KMS-11 (cell line): Measurements from ENCODE around the gene FAM81A.

Source experiments
- H2AFZ ChIP-seq: fragments of 200-600 bp; sonication (generic); 2 replicates; pipeline ENCODE4 v1.6.1; 2016; ENCODE audit warnings: antibody characterized with exemption, mixed run types, low read depth
- H3K27ac ChIP-seq: fragments of 200-600 bp; sonication (generic); 2 replicates; pipeline ENCODE4 v1.6.1; 2016; ENCODE audit warnings: mild to moderate bottlenecking, mixed run types
- H3K27me3 ChIP-seq: fragments of 200-600 bp; sonication (generic); 2 replicates; pipeline ENCODE4 v1.6.1; 2017; ENCODE audit warnings: mild to moderate bottlenecking, low read depth, mixed run types, moderate library complexity; ENCODE audit not compliant: insufficient read depth
- H3K36me3 ChIP-seq: fragments of 200-600 bp; sonication (generic); 2 replicates; pipeline ENCODE4 v1.6.1; 2017; ENCODE audit warnings: mild to moderate bottlenecking, mixed run types; ENCODE audit not compliant: insufficient read depth
- H3K4me1 ChIP-seq: fragments of 200-600 bp; sonication (generic); 2 replicates; pipeline ENCODE4 v1.6.1; 2016; ENCODE audit warnings: mild to moderate bottlenecking, low read depth, mixed run types; ENCODE audit not compliant: poor library complexity, severe bottlenecking
- H3K4me2 ChIP-seq: fragments of 200-600 bp; sonication (generic); 2 replicates; pipeline ENCODE4 v1.7.0; 2016; ENCODE audit warnings: mild to moderate bottlenecking, mixed run types
- H3K4me3 ChIP-seq: fragments of 200-600 bp; sonication (generic); IDR thresholded peaks from 2 replicates; pipeline ENCODE4 v1.6.1; 2017; ENCODE audit warnings: low read depth, low read length, mixed read lengths; ENCODE audit not compliant: insufficient read depth
- H3K79me2 ChIP-seq: fragments of 200-600 bp; sonication (generic); 2 replicates; pipeline ENCODE4 v1.6.1; 2016; ENCODE audit warnings: low read depth, mixed run types; ENCODE audit not compliant: insufficient read depth
- H3K9ac ChIP-seq: fragments of 200-600 bp; sonication (generic); 2 replicates; pipeline ENCODE4 v1.6.1; 2016; ENCODE audit warnings: mild to moderate bottlenecking, mixed run types
- H4K20me1 ChIP-seq: fragments of 200-600 bp; sonication (generic); 2 replicates; pipeline ENCODE4 v1.6.1; 2016; ENCODE audit warnings: mild to moderate bottlenecking, mixed run types; ENCODE audit not compliant: insufficient read depth
- CTCF ChIP-seq: fragments of 200-600 bp; sonication (generic); conservative IDR thresholded peaks from 2 replicates; pipeline ENCODE4 v1.6.1; 2017; ENCODE audit warnings: low read depth, mild to moderate bottlenecking, antibody characterized with exemption, low read length, moderate library complexity, mixed read lengths

The FAM81A gene

DNA sequence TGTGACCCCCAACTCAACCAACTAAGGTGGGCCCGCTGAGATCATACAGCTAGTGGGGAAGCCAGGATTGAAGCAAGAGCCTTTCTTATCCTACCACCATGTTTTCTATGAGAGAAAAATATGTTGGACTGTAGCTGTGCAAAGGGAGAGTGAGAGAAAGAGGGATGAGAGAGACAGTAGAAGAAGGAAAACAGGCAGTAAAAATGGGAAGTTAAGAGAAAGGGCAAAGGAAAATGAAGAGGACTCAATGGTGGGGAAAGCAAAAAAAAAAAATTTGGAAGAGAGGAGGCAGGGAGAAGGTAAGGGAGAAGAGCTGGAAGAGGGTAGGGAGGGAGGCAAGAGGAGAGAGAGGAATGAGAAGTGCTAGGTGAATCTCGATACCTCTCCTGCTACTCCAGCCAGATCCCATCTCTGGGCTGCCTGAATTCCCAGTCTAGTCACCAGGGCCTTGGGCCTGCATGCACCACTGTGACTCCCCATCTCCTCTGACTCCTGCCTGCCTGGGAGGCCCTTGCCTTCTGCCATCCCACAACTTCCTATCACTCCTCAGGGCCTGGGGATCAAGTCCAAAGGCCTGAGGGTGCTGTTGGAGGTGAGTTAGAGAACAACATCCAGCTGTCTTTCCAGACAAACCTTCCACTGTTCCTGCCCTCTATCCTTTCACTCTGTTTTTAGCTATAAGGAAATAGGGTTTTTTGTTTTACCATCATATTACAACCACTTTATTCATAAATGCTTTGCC, 15.7 kb downstream of the FAM81A start:
- no peak overlapping the region for H3K27ac ChIP-seq
- H3K4me1 ChIP-seq: no peaks in the 10 kb centered on the region
- H3K9ac ChIP-seq: no peak overlapping the region
- no peak for TF ChIP-seq CTCF
- no peak overlapping the region for H3K4me2 ChIP-seq
- H3K79me2 ChIP-seq: no peaks in the 10 kb centered on the region
- H3K27me3 ChIP-seq: no peaks in the 10 kb centered on the region
- H3K36me3 ChIP-seq: no peaks in the 10 kb centered on the region
- no peak overlapping the region for H3K4me3 ChIP-seq
- H4K20me1 ChIP-seq: no peaks in the 10 kb centered on the region
- no peak overlapping the region for H2AFZ ChIP-seq

- no peak overlapping the region for H2AFZ ChIP-seq
These were observed 18.1 kb downstream of the FAM81A start for GRCh38 chr15:59456114-59456513.

GRCh38 chr15:59457103-59457502, 19.1 kb downstream of the FAM81A start:
- no peaks in the 10 kb centered on the region for H3K79me2 ChIP-seq
- H3K4me2 ChIP-seq: no peak overlapping the region
- H3K9ac ChIP-seq: no peak overlapping the region
- no peak overlapping the region for H3K27ac ChIP-seq
- no peaks in the 10 kb centered on the region for H3K36me3 ChIP-seq
- H4K20me1 ChIP-seq: no peaks in the 10 kb centered on the region
- H3K4me1 ChIP-seq: no peaks in the 10 kb centered on the region
- H3K4me3 ChIP-seq: no peak overlapping the region
- no peak overlapping the region for H2AFZ ChIP-seq
- H3K27me3 ChIP-seq: no peaks in the 10 kb centered on the region
- TF ChIP-seq CTCF: no peak

More at GRCh38 chr15:59456114-59456513, 18.1 kb downstream of the FAM81A start:
- Histone ChIP-seq H3K4me1 (no peaks in the 10 kb centered on the region), H3K36me3 (no peaks in the 10 kb centered on the region), H3K9ac (no peak overlapping the region), H3K27ac (no peak overlapping the region), H3K4me3 (no peak overlapping the region), H3K4me2 (no peak overlapping the region), H4K20me1 (no peaks in the 10 kb centered on the region), H3K79me2 (no peaks in the 10 kb centered on the region), H3K27me3 (no peaks in the 10 kb centered on the region)
- TF ChIP-seq CTCF: no peak

DNA sequence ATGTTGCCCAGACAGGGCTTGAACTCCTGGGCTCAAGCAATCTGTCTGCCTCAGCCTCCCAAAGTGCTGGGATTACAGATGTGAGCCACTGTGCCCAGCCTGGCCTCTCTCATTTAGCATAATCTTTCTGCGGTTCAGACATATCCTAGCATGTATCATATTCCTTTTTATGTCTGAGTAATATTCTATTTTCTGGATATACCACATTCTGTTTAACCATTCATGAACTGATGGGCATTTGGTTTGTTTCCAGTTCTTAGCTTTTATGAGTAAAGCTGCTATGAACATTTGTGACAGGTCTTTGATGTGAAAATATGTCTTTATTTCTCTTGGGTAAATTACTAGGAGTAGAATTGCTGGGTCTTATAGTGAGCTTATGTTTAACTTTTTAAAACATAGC, 23.5 kb downstream of the FAM81A start:
- Histone ChIP-seq H3K4me3 (no peak overlapping the region), H3K4me2 (no peak overlapping the region), H3K27ac (no peak overlapping the region), H3K9ac (no peak overlapping the region), H3K27me3 (no peaks in the 10 kb centered on the region), H2AFZ (no peak overlapping the region), H3K79me2 (no peaks in the 10 kb centered on the region), H3K36me3 (no peaks in the 10 kb centered on the region), H3K4me1 (no peaks in the 10 kb centered on the region), H4K20me1 (no peaks in the 10 kb centered on the region)
- TF ChIP-seq CTCF: no peak
